Ishikawa (cell line): Measurements from ENCODE around the gene TPM1.

Source experiments
- CREB1 ChIP-seq: IDR thresholded peaks from 2 replicates; pipeline ENCODE4 v1.6.1; 2012; ENCODE audit warnings: low read depth
- EP300 ChIP-seq: IDR thresholded peaks from 2 replicates; pipeline ENCODE4 v1.6.1; 2012; ENCODE audit warnings: borderline replicate concordance
- FOXM1 ChIP-seq: IDR thresholded peaks from 2 replicates; pipeline ENCODE4 v1.6.1; 2012; ENCODE audit warnings: low read depth, borderline replicate concordance
- RAD21 ChIP-seq: IDR thresholded peaks from 2 replicates; pipeline ENCODE4 v1.6.1; 2012; ENCODE audit warnings: low read depth
- TAF1 ChIP-seq: IDR thresholded peaks from 2 replicates; pipeline ENCODE4 v1.6.1; 2012; ENCODE audit warnings: low read depth, mild to moderate bottlenecking
- YY1 ChIP-seq: IDR thresholded peaks from 2 replicates; pipeline ENCODE4 v1.6.1; 2012; ENCODE audit warnings: low read depth
- ZBTB7A ChIP-seq: IDR thresholded peaks from 2 replicates; pipeline ENCODE4 v1.6.1; 2012; ENCODE audit warnings: low read depth
- TF ChIP-seq, protein P1 (sequence below): IDR thresholded peaks from 2 replicates; pipeline ENCODE4 v1.6.1; 2012; ENCODE audit warnings: low read depth, mild to moderate bottlenecking
- TF ChIP-seq, protein P2 (sequence below): IDR thresholded peaks from 2 replicates; pipeline ENCODE4 v1.6.1; 2012
- TF ChIP-seq, protein P3 (sequence below): IDR thresholded peaks from 2 replicates; pipeline ENCODE4 v1.6.1; 2012

DNA sequence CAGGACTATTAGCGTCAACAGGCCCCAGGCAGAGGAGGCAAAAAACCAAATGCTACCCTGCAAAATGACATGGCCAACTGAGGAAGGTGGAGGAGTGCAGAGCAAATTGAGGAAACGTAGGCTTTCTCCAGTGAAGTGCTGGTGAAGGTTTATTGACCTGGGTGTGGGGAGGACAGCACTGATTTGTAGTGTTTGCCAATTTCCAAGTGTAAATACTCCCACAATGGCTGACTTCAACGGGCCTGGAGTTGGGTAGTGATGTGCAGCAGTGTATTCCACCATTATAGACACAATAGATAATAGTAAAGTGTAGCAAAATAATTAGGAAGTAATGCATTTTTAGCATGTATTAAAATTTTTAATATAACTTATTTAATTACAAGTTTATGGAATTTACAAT, 32.2 kb upstream of the TPM1 start:
- TF ChIP-seq, protein P1, sequence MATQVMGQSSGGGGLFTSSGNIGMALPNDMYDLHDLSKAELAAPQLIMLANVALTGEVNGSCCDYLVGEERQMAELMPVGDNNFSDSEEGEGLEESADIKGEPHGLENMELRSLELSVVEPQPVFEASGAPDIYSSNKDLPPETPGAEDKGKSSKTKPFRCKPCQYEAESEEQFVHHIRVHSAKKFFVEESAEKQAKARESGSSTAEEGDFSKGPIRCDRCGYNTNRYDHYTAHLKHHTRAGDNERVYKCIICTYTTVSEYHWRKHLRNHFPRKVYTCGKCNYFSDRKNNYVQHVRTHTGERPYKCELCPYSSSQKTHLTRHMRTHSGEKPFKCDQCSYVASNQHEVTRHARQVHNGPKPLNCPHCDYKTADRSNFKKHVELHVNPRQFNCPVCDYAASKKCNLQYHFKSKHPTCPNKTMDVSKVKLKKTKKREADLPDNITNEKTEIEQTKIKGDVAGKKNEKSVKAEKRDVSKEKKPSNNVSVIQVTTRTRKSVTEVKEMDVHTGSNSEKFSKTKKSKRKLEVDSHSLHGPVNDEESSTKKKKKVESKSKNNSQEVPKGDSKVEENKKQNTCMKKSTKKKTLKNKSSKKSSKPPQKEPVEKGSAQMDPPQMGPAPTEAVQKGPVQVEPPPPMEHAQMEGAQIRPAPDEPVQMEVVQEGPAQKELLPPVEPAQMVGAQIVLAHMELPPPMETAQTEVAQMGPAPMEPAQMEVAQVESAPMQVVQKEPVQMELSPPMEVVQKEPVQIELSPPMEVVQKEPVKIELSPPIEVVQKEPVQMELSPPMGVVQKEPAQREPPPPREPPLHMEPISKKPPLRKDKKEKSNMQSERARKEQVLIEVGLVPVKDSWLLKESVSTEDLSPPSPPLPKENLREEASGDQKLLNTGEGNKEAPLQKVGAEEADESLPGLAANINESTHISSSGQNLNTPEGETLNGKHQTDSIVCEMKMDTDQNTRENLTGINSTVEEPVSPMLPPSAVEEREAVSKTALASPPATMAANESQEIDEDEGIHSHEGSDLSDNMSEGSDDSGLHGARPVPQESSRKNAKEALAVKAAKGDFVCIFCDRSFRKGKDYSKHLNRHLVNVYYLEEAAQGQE = no peak
- TF ChIP-seq CREB1 (no peak), ZBTB7A (no peak), EP300 (no peak), YY1 (no peak), TAF1 (no peak), RAD21 (no peak), FOXM1 (no peak)
- TF ChIP-seq, protein P2, sequence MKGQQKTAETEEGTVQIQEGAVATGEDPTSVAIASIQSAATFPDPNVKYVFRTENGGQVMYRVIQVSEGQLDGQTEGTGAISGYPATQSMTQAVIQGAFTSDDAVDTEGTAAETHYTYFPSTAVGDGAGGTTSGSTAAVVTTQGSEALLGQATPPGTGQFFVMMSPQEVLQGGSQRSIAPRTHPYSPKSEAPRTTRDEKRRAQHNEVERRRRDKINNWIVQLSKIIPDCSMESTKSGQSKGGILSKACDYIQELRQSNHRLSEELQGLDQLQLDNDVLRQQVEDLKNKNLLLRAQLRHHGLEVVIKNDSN = no peak
- TF ChIP-seq, protein P3, sequence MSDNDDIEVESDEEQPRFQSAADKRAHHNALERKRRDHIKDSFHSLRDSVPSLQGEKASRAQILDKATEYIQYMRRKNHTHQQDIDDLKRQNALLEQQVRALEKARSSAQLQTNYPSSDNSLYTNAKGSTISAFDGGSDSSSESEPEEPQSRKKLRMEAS = no peak
